ENCODE data around the gene PPP1R15B. TPM values are rescaled to one million over a fixed set of nuclear protein-coding genes. Genes with fewer than 3 reads are reported as not detected.
A peak's percentile ranks its signal among the peaks of the same experiment; 100 is the strongest.

Gene PPP1R15B
- total RNA-seq, 1 experiment from 2014 or later, result 45.9 TPM

GRCh38 chr1:204408602-204409001, 3.0 kb downstream of the PPP1R15B start:
- H3T11ph ChIP-seq (ENCODE audit: low read length), result no peak overlapping the region
- Mint-ChIP-seq H3K27ac (no peak overlapping the region; a peak in 1 of 7 replicates), H3K9me3 (no peaks in the 10 kb centered on the region; a peak in 2 of 5 replicates), H3K4me3 (peak overlapping the region; percentile 98 to 100), H3K27me3 (ENCODE audit: low read depth) (no peaks in the 10 kb centered on the region), H3K4me1 (peaks cover 7 to 15% of the 10 kb centered on the region in 2 experiments), H3K36me3 (ENCODE audit: insufficient read depth in 1 of 3, low read depth in 3 of 3) (peaks cover 33 to 61% (median 60%) of the 10 kb centered on the region in 3 experiments)
- no peaks in the 10 kb centered on the region for H3K27me3 ChIP-seq (ENCODE audit: insufficient read depth, low read length)
- H4K5ac ChIP-seq (ENCODE audit: insufficient read length, low read depth, low read length), result no peak overlapping the region
- no peak overlapping the region for H3K9ac ChIP-seq (ENCODE audit: extremely low read depth, insufficient read length, low read length)
- no peak overlapping the region for H2BK20ac ChIP-seq (ENCODE audit: low read depth, low read length, poor library complexity, severe bottlenecking)
- H3K4me2 ChIP-seq (ENCODE audit: insufficient read depth, insufficient read length, low read length), result peak overlapping the region; percentile 99
- H3K79me2 ChIP-seq (ENCODE audit: insufficient read depth, low read length), result peaks cover 50% of the 10 kb centered on the region
- H3K23ac ChIP-seq (ENCODE audit: insufficient read length, low read depth, low read length), result no peak overlapping the region
- H4K8ac ChIP-seq (replicated peaks; ENCODE audit: insufficient read length, low read depth, low read length), result no peak overlapping the region
- H2AK5ac ChIP-seq (ENCODE audit: insufficient read length, low read length), result no peak overlapping the region
- no peak for TF ChIP-seq CTCF (conservative IDR thresholded peaks at IDR 0.05)
- H3K23me2 ChIP-seq (ENCODE audit: insufficient read length, low read depth, low read length, poor library complexity, severe bottlenecking), result peaks cover 21% of the 10 kb centered on the region
- H2BK5ac ChIP-seq (ENCODE audit: insufficient read length, low read length), result no peak overlapping the region
- no peak overlapping the region for H2BK12ac ChIP-seq (ENCODE audit: insufficient read length, low read depth, low read length)
- no CpG with 5 or more reads among the region's 1 CpG for WGBS (ENCODE audit: extremely low coverage, insufficient read length, low lambda C conversion rate)
- H3K27ac ChIP-seq (ENCODE audit: insufficient read length, low read depth, low read length), result no peak overlapping the region
- H2AFZ ChIP-seq (ENCODE audit: low read length), result no peak overlapping the region
- H3K79me1 ChIP-seq (ENCODE audit: insufficient read depth, low read depth, low read length, poor library complexity, severe bottlenecking), result peaks cover 3% of the 10 kb centered on the region
- H3K56ac ChIP-seq (ENCODE audit: insufficient read length, low read depth, low read length), result no peak overlapping the region
- no peaks in the 10 kb centered on the region for H3K9me3 ChIP-seq (ENCODE audit: control insufficient read depth, low read depth, low read length)
- no peak overlapping the region for H2BK15ac ChIP-seq (ENCODE audit: low read depth, low read length)
- no peak overlapping the region for H2BK120ac ChIP-seq (ENCODE audit: low read depth, low read length, poor library complexity, severe bottlenecking)
- no peak overlapping the region for H3K14ac ChIP-seq (ENCODE audit: insufficient read depth, low read length)
- H4K91ac ChIP-seq (ENCODE audit: insufficient read length, low read depth, low read length), result no peak overlapping the region
- no peak for DNase-seq
- peaks cover 2% of the 10 kb centered on the region for H4K20me1 ChIP-seq (ENCODE audit: control insufficient read depth, insufficient read depth, insufficient read length)
- H3K4me1 ChIP-seq (ENCODE audit: insufficient read depth, low read length), result peaks cover 6% of the 10 kb centered on the region; the same call in 1 of the 2 replicates
- H3K4ac ChIP-seq (ENCODE audit: low read depth, low read length), result no peak overlapping the region
- no peak overlapping the region for H3K18ac ChIP-seq (ENCODE audit: insufficient read length, low read depth, low read length)
